IMR-90 (cell line): Measurements from ENCODE around the gene SRRM2. TPM values are rescaled to one million over a fixed set of nuclear protein-coding genes. Genes with fewer than 3 reads are reported as not detected.

Source experiments
- ATAC-seq: fragments of 200-7000 bp; cut with Tn5 transposase; 2 replicates; pipeline ENCODE4 v1.9.1; 2020; ENCODE audit warnings: low read depth, mild to moderate bottlenecking, moderate library complexity
- BruUV-seq: library from RNA; stranded (reverse); fragments of 400-500 nt; replicated peaks from 2 replicates; lab custom pipeline; 2021; lab: Mats Ljungman, UMichigan
- CTCF ChIA-PET: fragments of 300-600 bp; formaldehyde crosslinking; extraction: SDS; loops from one replicate; lab custom pipeline; 2021; ENCODE audit warnings: antibody characterized with exemption; lab: Yijun Ruan, JAX
- POLR2A ChIA-PET: fragments of 300-600 bp; sonication (Branson Sonifier 250); formaldehyde crosslinking; loops from one replicate; lab custom pipeline; 2022; ENCODE audit warnings: antibody characterized with exemption; ENCODE audit not compliant: unreplicated experiment; lab: Charles Lee
- DNase-seq: peaks from one replicate; pipeline ENCODE4 v3.0.0; 2013
- H2AFZ ChIP-seq: replicated peaks from 2 replicates; pipeline ENCODE3; 2013; ENCODE audit warnings: low read length, mild to moderate bottlenecking; ENCODE audit not compliant: poor library complexity
- H2AK5ac ChIP-seq: 2 replicates; pipeline ENCODE4 v1.6.1; 2013; ENCODE audit warnings: low read depth, low read length, inconsistent platforms
- H2AK9ac ChIP-seq: replicated peaks from 2 replicates; pipeline ENCODE3; 2013; ENCODE audit warnings: mild to moderate bottlenecking, low read depth, low read length, moderate library complexity; ENCODE audit not compliant: poor library complexity
- H2BK120ac ChIP-seq: 2 replicates; pipeline ENCODE4 v1.6.1; 2013; ENCODE audit warnings: low read depth, low read length, inconsistent platforms
- H2BK15ac ChIP-seq: 3 replicates; pipeline ENCODE4 v1.6.1; 2013; ENCODE audit warnings: low read depth, low read length, inconsistent platforms
- H2BK20ac ChIP-seq: 2 replicates; pipeline ENCODE4 v1.6.1; 2013; ENCODE audit warnings: low read depth, mild to moderate bottlenecking, inconsistent platforms, low read length, moderate library complexity
- H2BK5ac ChIP-seq: 2 replicates; pipeline ENCODE4 v1.6.1; 2013; ENCODE audit warnings: mild to moderate bottlenecking, low read depth, low read length, inconsistent platforms; ENCODE audit not compliant: poor library complexity, severe bottlenecking
- H3K14ac ChIP-seq: replicated peaks from 2 replicates; pipeline ENCODE4 v1.6.1; 2013; ENCODE audit warnings: low read depth, low read length, inconsistent platforms
- H3K18ac ChIP-seq: 2 replicates; pipeline ENCODE4 v1.6.1; 2013; ENCODE audit warnings: low read depth, low read length, control low read depth
- H3K23ac ChIP-seq: 2 replicates; pipeline ENCODE4 v1.6.1; 2013; ENCODE audit warnings: low read depth, low read length, inconsistent platforms
- H3K27ac ChIP-seq: 2 replicates; pipeline ENCODE4 v1.5.1; 2013; ENCODE audit warnings: mild to moderate bottlenecking, control low read depth, low read length; ENCODE audit not compliant: insufficient read depth
- H3K27me3 ChIP-seq: 2 replicates; pipeline ENCODE4 v1.6.1; 2013; ENCODE audit warnings: low read length; ENCODE audit not compliant: control insufficient read depth, insufficient read depth
- H3K36me3 ChIP-seq: 2 replicates; pipeline ENCODE4 v1.6.1; 2013; ENCODE audit warnings: low read length, mixed read lengths; ENCODE audit not compliant: control insufficient read depth, insufficient read depth
- H3K4ac ChIP-seq: 2 replicates; pipeline ENCODE4 v1.6.1; 2013; ENCODE audit warnings: low read depth, low read length, inconsistent platforms
- H3K4me1 ChIP-seq: 2 replicates; pipeline ENCODE4 v1.6.1; 2013; ENCODE audit warnings: low read length, mixed read lengths; ENCODE audit not compliant: control insufficient read depth, insufficient read depth
- H3K4me2 ChIP-seq: 2 replicates; pipeline ENCODE4 v1.6.1; 2013; ENCODE audit warnings: low read depth, mild to moderate bottlenecking, control low read depth, low read length, moderate library complexity
- H3K4me3 ChIP-seq: 2 replicates; pipeline ENCODE4 v1.5.1; 2013; ENCODE audit warnings: low read depth, mild to moderate bottlenecking, control low read depth, low read length, moderate library complexity; ENCODE audit not compliant: insufficient read depth
- H3K56ac ChIP-seq: 2 replicates; pipeline ENCODE4 v1.6.1; 2013; ENCODE audit warnings: low read length, inconsistent platforms; ENCODE audit not compliant: insufficient read depth; ENCODE audit errors: extremely low read depth
- H3K79me1 ChIP-seq, 2 experiments: 2 replicates each; pipeline ENCODE4 v1.6.1; 2013; ENCODE audit warnings: low read length in 2 of 2, inconsistent platforms in 1 of 2, low read depth in 1 of 2
- H3K9ac ChIP-seq: 2 replicates; pipeline ENCODE4 v1.6.1; 2013; ENCODE audit warnings: low read depth, low read length, control low read depth
- H3K9me1 ChIP-seq: 2 replicates; pipeline ENCODE4 v1.6.1; 2013; ENCODE audit warnings: low read length, inconsistent platforms; ENCODE audit not compliant: insufficient read depth
- H3K9me3 ChIP-seq: 2 replicates; pipeline ENCODE4 v1.6.1; 2013; ENCODE audit warnings: low read length; ENCODE audit not compliant: control insufficient read depth, insufficient read depth
- H4K20me1 ChIP-seq: 2 replicates; pipeline ENCODE4 v1.6.1; 2013; ENCODE audit warnings: low read length, inconsistent platforms; ENCODE audit not compliant: insufficient read depth
- H4K5ac ChIP-seq: 2 replicates; pipeline ENCODE4 v1.6.1; 2013; ENCODE audit warnings: mild to moderate bottlenecking, low read depth, low read length, control low read depth
- H4K8ac ChIP-seq, 2 experiments: 2 replicates each; pipeline ENCODE4 v1.6.1; 2013; ENCODE audit warnings: low read depth in 2 of 2, low read length in 2 of 2, control low read depth in 1 of 2, inconsistent platforms in 1 of 2
- H4K91ac ChIP-seq: 2 replicates; pipeline ENCODE4 v1.6.1; 2013; ENCODE audit warnings: low read depth, low read length, inconsistent platforms; ENCODE audit not compliant: insufficient read depth
- ELK1 ChIP-seq: fragments of 150-350 bp; IDR thresholded peaks from 2 replicates; pipeline ENCODE4 v1.6.1; 2016; ENCODE audit warnings: low read depth, mild to moderate bottlenecking, low read length, moderate library complexity, borderline replicate concordance
- RFX5 ChIP-seq: IDR thresholded peaks from 2 replicates; pipeline ENCODE4 v1.8.0; 2012; ENCODE audit warnings: low read depth, mild to moderate bottlenecking, low read length, moderate library complexity
- WGBS, 2 experiments: methylation state at CpG; one replicate each; pipeline versions ENCODE4 v1.1.5 to v1.1.7; 2013; ENCODE audit warnings: missing lambda C conversion rate in 2 of 2; ENCODE audit not compliant: insufficient read length in 1 of 2; ENCODE audit errors: extremely low coverage in 2 of 2; 5-methylcytosine and 5-hydroxymethylcytosine counted together
- dilution Hi-C: fragments of 300-500 bp; cut with HindIII; formaldehyde crosslinking; loops from one replicate; pipeline ENCODE4 v1.14.3; 2018; ENCODE audit warnings: low sequenced_read_pairs; ENCODE audit not compliant: unreplicated experiment
- in situ Hi-C: fragments of 300-500 bp; cut with MboI; formaldehyde crosslinking; loops from 3 replicates; pipeline ENCODE4 v1.14.3; 2019; ENCODE audit warnings: low sequenced_read_pairs, inconsistent platforms, mixed read lengths
- intact Hi-C: fragments of 100-400 bp; cut with micrococcal nuclease; formaldehyde crosslinking; loops from 2 replicates; pipeline ENCODE4 v1.10.0; 2022
- polyA plus RNA-seq, 3 experiments: library from polyadenylated mRNA; depleted of rRNA; stranded (reverse); fragments of >200 nt; gene quantifications; 2 replicates each; pipeline ENCODE4 v1.2.3, GENCODE V29; 2012; ENCODE audit warnings: low replicate concordance in 1 of 3
- total RNA-seq: library from RNA; depleted of rRNA; stranded (reverse); fragments of >200 nt; gene quantifications from 2 replicates; pipeline ENCODE4 v1.2.3, GENCODE V29; 2012

The SRRM2 gene
- total and polyA plus RNA-seq, 2 of the 4 experiments (the other 2 are of a cell fraction), result 20.3 to 300 TPM

- H3K9ac ChIP-seq, result no peak overlapping the region
- TF ChIP-seq RFX5, result no peak
- no peak for TF ChIP-seq ELK1
- ChIA-PET CTCF (no interaction called here), POLR2A (no interaction called here)
- H2BK20ac ChIP-seq, result no peak overlapping the region
- peaks cover 13% of the 10 kb centered on the region; the same call in 1 of the 2 replicates for H4K20me1 ChIP-seq
- ATAC-seq (no peak), DNase-seq (no peak)
- H3K4me1 ChIP-seq, result peaks cover 4% of the 10 kb centered on the region
- in situ Hi-C loops (no loop called here), dilution Hi-C loops (no loop called here), intact Hi-C loops (no loop called here)
- no peaks in the 10 kb centered on the region for H3K9me3 ChIP-seq
- H3K79me1 ChIP-seq, result peaks cover 13 to 40% of the 10 kb centered on the region in 2 experiments; a peak in 3 of 4 replicates
- H3K4ac ChIP-seq, result no peak overlapping the region
- no peak overlapping the region for H3K14ac ChIP-seq
- H4K8ac ChIP-seq, result no peak overlapping the region
- peaks cover 22% of the 10 kb centered on the region for H3K27me3 ChIP-seq
- no peak overlapping the region for H2BK15ac ChIP-seq
- H2AK9ac ChIP-seq, result no peak overlapping the region
- H3K36me3 ChIP-seq, result peaks cover 2% of the 10 kb centered on the region; the same call in 1 of the 2 replicates
- BruUV-seq, result no TSS peak
- no peak overlapping the region for H2BK5ac ChIP-seq
- H3K56ac ChIP-seq, result no peak overlapping the region
- no peak overlapping the region for H3K18ac ChIP-seq
- H3K27ac ChIP-seq, result no peak overlapping the region
- no peak overlapping the region for H2AFZ ChIP-seq
- no peak overlapping the region for H4K5ac ChIP-seq
- 100% methylated on average over 1 of the region's 17 CpGs; no CpG with 5 or more reads in 1 of the 2 experiments for WGBS, 2 experiments
- no peak overlapping the region for H2AK5ac ChIP-seq
- no peak overlapping the region for H2BK120ac ChIP-seq
- peaks cover 10% of the 10 kb centered on the region for H3K9me1 ChIP-seq
- H3K4me3 ChIP-seq, result no peak overlapping the region
- H4K91ac ChIP-seq, result no peak overlapping the region
- H3K4me2 ChIP-seq, result no peak overlapping the region
- no peak overlapping the region for H3K23ac ChIP-seq
These were observed 27.8 kb downstream of the SRRM2 start for GRCh38 chr16:2779978-2780898.
